GM18951 (cell line): ENCODE measurements around the gene MFSD12.
"Not testable (repeated sequence)": the region's sequence is repeated elsewhere in the genome, so short reads cannot be mapped to it uniquely, and the experiment has no call there.

ENCODE experiments used
- POLR2A ChIP-seq: IDR thresholded peaks from 4 replicates; pipeline ENCODE4 v1.6.1; 2011; ENCODE audit warnings: mild to moderate bottlenecking; ENCODE audit not compliant: insufficient read length, insufficient read depth; ENCODE audit errors: extremely low read depth
- in situ Hi-C: fragments of 300-500 bp; cut with MboI; formaldehyde crosslinking; loops from one replicate; pipeline ENCODE4 v1.12.0; 2022; ENCODE audit warnings: low sequenced_read_pairs, mixed read lengths, inconsistent platforms; ENCODE audit not compliant: unreplicated experiment

MFSD12 gene

GRCh38 chr19:3591876-3592613 lies 34.7 kb upstream of the MFSD12 start:
- in situ Hi-C loops: no loop called here
- TF ChIP-seq POLR2A: no peak

- no peak for TF ChIP-seq POLR2A
- in situ Hi-C loops: no loop called here
Measured at GRCh38 chr19:3590991-3591659, 33.7 kb upstream of the MFSD12 start.

- TF ChIP-seq POLR2A: no peak
- in situ Hi-C loops: no loop called here
Measured at GRCh38 chr19:3589949-3590348, 32.6 kb upstream of the MFSD12 start.

GRCh38 chr19:3589439-3589838 lies 32.1 kb upstream of the MFSD12 start:
- in situ Hi-C loops: no loop called here
- no peak for TF ChIP-seq POLR2A

GRCh38 chr19:3586707-3587346 lies 29.4 kb upstream of the MFSD12 start:
- no peak for TF ChIP-seq POLR2A
- in situ Hi-C loops: no loop called here

- in situ Hi-C loops: no loop called here
- no peak for TF ChIP-seq POLR2A
Measured at GRCh38 chr19:3586127-3586626, 28.8 kb upstream of the MFSD12 start.

- in situ Hi-C loops: no loop called here
- no peak for TF ChIP-seq POLR2A
Measured at GRCh38 chr19:3585301-3586126, 28.1 kb upstream of the MFSD12 start, which contains the start of gene GIPC3. TSS of gene GIPC3 (plus strand) at chr19:3585478. CDS start at chr19:3585598, 120 bp downstream.

- in situ Hi-C loops: not testable (repeated sequence)
Measured at GRCh38 chr19:3584036-3584802, 26.8 kb upstream of the MFSD12 start.

- in situ Hi-C loops: not testable (repeated sequence)
Measured at GRCh38 chr19:3581792-3582191, 24.4 kb upstream of the MFSD12 start.

GRCh38 chr19:3580156-3580934 lies 23.0 kb upstream of the MFSD12 start:
- TF ChIP-seq POLR2A: no peak
- in situ Hi-C loops: no loop called here

- in situ Hi-C loops: no loop called here
- TF ChIP-seq POLR2A: no peak
Measured at GRCh38 chr19:3578390-3578789, 21.0 kb upstream of the MFSD12 start.
